Measurements from ENCODE around the gene EDEM1.

- TF ChIP-seq CTCF (IDR thresholded peaks at IDR 0.05; ENCODE audit: poor library complexity, severe bottlenecking), result no peak
- TF ChIP-seq EZH2 (IDR thresholded peaks at IDR 0.05; ENCODE audit: borderline replicate concordance, insufficient read depth, low read length, poor library complexity, severe bottlenecking), result no peak
- TF ChIP-seq TAF1 (IDR thresholded peaks at IDR 0.05; ENCODE audit: low read depth), result no peak
- TF ChIP-seq POLR2AphosphoS5 (IDR thresholded peaks at IDR 0.05), result no peak
Measured at GRCh38 chr3:5169807-5170206, 17.7 kb upstream of the EDEM1 start.
